ENCODE results near the gene FERMT3.
A peak's percentile ranks its signal among the peaks of the same experiment; 100 is the strongest.

The FERMT3 gene

DNA sequence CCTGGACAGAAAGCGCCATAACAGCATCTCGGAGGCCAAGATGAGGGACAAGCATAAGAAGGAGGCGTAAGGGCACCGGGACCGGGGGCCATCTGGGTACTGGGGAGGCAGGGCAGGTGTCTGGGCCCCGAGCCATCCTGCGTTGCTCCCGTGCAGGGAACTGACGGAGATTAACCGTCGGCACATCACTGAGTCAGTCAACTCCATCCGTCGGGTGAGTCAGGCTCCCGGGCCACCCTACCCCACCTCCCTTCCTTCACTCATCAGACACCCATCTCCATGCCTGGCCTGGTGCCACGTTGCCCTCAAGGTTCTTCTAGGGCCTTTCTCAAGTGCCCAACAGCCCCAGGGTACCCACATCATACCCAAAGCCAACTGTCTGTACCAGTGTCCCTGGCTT, 59.8 kb downstream of the FERMT3 start:
- DNase-seq: no peak

GRCh38 chr11:64267207-64267945, 60.9 kb downstream of the FERMT3 start:
- DNase-seq: no peak

DNA sequence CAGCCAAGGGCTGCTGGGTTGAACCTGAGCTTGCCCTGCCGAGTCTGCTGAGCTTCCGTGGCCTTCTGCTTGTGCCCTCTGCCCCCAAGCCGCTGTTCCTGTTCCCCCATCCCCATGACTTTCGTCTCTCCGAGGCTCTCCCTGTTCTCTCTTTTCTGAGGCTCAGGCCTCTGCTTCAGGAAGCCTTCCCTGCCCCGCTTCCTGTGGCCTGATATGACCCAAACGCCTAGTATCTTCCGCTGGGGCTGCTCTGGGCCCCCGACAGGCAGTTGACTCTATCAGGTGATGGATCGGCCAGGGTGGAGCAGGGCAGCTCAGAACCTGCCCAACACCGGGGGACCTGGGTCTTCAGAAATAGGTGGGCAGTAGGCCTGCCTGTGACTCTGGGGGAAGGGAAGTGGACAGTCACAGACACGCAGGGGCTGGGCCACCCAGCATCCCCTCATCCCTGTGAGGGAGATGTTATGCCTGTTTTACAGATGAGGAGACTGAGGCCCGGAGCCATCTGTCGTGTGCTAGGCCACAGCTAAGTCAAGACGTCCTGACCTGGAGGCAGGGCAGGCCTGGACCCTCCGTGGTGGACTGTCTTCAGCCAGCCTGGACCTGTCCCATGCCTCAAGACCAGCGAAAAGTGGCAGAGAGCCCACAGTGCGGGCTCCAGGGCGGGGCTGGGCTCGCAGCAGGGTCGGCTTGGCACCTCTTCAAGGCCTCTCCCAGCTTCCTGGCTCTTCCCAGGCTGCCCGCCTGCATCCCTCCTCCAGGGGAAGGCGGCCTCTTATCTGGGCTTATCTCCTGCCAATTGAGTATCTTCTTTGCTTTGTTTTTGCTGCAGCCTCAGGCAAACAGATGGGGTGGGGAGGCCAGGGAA, 61.7 kb downstream of the FERMT3 start:
- DNase-seq: no peak

DNA sequence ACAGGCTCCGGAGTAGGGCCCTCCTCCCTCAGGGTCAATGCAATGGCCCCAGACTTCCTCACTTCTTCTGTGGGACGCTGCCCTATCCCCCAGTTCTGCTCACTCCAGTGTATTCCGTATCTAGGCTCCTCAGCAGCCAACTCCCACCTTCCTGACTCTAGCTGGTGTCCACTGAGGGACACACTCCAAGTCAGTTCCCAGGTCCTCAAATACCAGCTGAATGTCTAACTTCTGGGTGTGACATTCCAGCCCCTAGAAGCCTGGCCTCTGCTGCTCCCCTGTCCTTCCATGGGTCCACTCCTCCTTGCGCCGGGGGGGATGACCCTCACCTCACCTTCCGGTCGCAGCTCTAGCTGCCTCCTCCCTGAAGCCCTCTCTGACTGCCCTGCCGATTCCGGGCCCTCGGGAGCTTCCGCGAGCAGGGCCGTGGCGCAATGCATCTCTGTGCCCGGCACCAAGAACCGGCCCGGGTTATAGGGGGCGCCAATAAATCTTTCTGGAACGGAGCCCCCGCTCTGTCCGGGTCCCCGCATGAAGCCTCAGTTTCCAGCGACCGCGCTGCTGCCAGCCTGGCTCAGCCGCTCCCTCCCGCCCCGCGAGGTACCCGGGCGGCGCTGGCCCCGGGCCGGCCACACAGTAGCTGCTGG, 62.5 kb downstream of the FERMT3 start:
- DNase-seq: no peak

DNA sequence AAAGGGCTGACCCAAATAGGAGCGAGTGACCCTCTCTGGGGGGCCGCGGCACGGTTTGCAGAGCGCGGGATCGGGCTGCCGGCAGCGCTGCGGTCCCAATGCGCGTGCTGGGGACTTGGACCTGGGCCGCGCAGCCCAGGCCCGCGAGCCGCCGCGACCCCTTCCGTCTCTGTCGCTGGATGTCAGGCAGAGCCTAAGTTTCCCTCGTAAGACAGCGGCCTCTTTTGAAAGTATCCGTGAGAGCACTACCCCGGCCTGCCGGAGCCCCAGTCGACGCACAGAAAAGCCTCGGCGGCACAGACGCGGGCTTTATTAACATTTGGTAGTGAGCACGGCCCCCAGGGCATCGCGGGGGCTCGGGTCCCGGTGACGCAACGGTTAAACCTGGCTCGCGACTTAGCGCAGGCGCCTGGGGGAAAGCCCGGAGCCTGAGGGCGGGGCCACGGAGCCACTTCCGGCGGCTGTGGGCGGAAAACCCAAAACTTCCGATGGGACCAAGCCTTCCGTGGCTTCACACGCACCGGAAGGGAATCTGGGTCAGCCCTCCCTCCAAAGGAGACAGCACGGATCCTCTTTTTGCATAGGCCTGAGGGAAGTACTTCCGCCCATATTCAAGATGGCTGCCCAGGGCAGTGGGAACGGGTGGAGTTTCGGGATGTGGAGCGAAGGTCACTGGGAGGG, 63.2 kb downstream of the FERMT3 start:
- peak; percentile 97 for DNase-seq
